HCT116 (cell line): ENCODE data around the gene ADPRHL1. TPM values are rescaled to one million over a fixed set of nuclear protein-coding genes. Genes with fewer than 3 reads are reported as not detected.

ENCODE experiments used
- ATAC-seq: fragments of 200-7000 bp; cut with Tn5 transposase; 2 replicates; pipeline ENCODE4 v1.9.1; 2020; ENCODE audit warnings: mild to moderate bottlenecking, moderate library complexity
- BruUV-seq: library from RNA; stranded (reverse); fragments of 400-500 nt; replicated peaks from 2 replicates; lab custom pipeline; 2021; lab: Mats Ljungman, UMichigan
- CTCF ChIA-PET: fragments of 300-600 bp; sonication (Branson Sonifier 250); formaldehyde crosslinking; loops from one replicate; lab custom pipeline; 2021; ENCODE audit warnings: antibody characterized with exemption; lab: Charles Lee
- POLR2A ChIA-PET: fragments of 300-600, 350-600 bp; sonication (Branson Sonifier 250); formaldehyde crosslinking; loops from one replicate; lab custom pipeline; 2021; ENCODE audit warnings: antibody characterized with exemption; lab: Charles Lee
- RAD21 ChIA-PET, 2 experiments: fragments of 300-600 bp; sonication (Branson Sonifier 250); formaldehyde crosslinking; loops; one replicate each; lab custom pipeline; 2023; ENCODE audit warnings: low total read pairs in 2 of 2; ENCODE audit not compliant: uncharacterized antibody in 2 of 2, unreplicated experiment in 2 of 2, low non-redundant PET in 1 of 2; lab: Charles Lee
- DNase-seq: peaks from one replicate; pipeline ENCODE4 v3.0.0-alpha.2; 2010; ENCODE audit warnings: low read depth, low spot score
- H2AFZ ChIP-seq: fragments of 200-600 bp; shearing (Covaris generic), sonication (generic); 2 replicates; pipeline ENCODE4 v1.6.1; 2017; ENCODE audit warnings: low read depth, mixed run types, mixed read lengths, antibody characterized with exemption, low read length; ENCODE audit not compliant: poor library complexity, severe bottlenecking
- H3K27ac ChIP-seq: 2 replicates; pipeline ENCODE4 v1.5.1; 2012; ENCODE audit warnings: low read depth, low read length
- H3K27me3 ChIP-seq: fragments of 200-600 bp; sonication (generic); 2 replicates; pipeline ENCODE4 v1.6.1; 2016; ENCODE audit warnings: mixed run types, low read length, mixed read lengths; ENCODE audit not compliant: insufficient read depth
- H3K36me3 ChIP-seq, 2 experiments: fragments of 200-500 bp in 1 of 2; fragments of 200-600 bp in 1 of 2; sonication (Bioruptor generic) in 1 of 2; sonication (generic) in 1 of 2; 2 replicates each; pipeline versions ENCODE4 v1.5.1 to v1.6.1; 2014 to 2016; ENCODE audit warnings: low read length in 2 of 2, inconsistent platforms in 1 of 2, mixed read lengths in 1 of 2, mixed run types in 1 of 2; ENCODE audit not compliant: insufficient read depth in 2 of 2, control insufficient read depth in 1 of 2
- H3K4me1 ChIP-seq, 2 experiments: fragments of 200-600 bp in 1 of 2; sonication (generic) in 1 of 2; 2 replicates each; pipeline versions ENCODE4 v1.5.1 to v1.6.1; 2012 to 2017; ENCODE audit warnings: low read length in 2 of 2, inconsistent platforms in 1 of 2, mild to moderate bottlenecking in 1 of 2, mixed read lengths in 1 of 2, mixed run types in 1 of 2, moderate library complexity in 1 of 2; ENCODE audit not compliant: insufficient read depth in 2 of 2, control insufficient read depth in 1 of 2
- H3K4me2 ChIP-seq: fragments of 200-600 bp; sonication (generic); 2 replicates; pipeline ENCODE4 v1.6.1; 2017; ENCODE audit warnings: mixed run types, low read length, mixed read lengths
- H3K4me3 ChIP-seq, 2 experiments: fragments of 200-600 bp in 1 of 2; sonication (generic) in 1 of 2; replicated peaks in 1 of 2; 2 replicates each; pipeline ENCODE4 v1.5.1; 2011 to 2016; ENCODE audit warnings: low read length in 2 of 2, control low read depth in 1 of 2, low read depth in 1 of 2, mild to moderate bottlenecking in 1 of 2, mixed read lengths in 1 of 2, mixed run types in 1 of 2
- H3K79me2 ChIP-seq: fragments of 200-600 bp; sonication (generic); 2 replicates; pipeline ENCODE4 v1.6.1; 2017; ENCODE audit warnings: mild to moderate bottlenecking, mixed run types, low read length, moderate library complexity, mixed read lengths; ENCODE audit not compliant: insufficient read depth
- H3K9ac ChIP-seq: fragments of 200-600 bp; sonication (generic); 2 replicates; pipeline ENCODE4 v1.6.1; 2016; ENCODE audit warnings: low read length, mixed read lengths
- H3K9me2 ChIP-seq: fragments of 200-600 bp; sonication (generic), shearing (Covaris generic); 2 replicates; pipeline ENCODE4 v1.6.1; 2017; ENCODE audit warnings: mixed run types, mild to moderate bottlenecking, moderate library complexity; ENCODE audit not compliant: insufficient read depth
- H3K9me3 ChIP-seq, 2 experiments: fragments of 200-500 bp in 1 of 2; fragments of 200-600 bp in 1 of 2; sonication (Bioruptor generic) in 1 of 2; sonication (generic) in 1 of 2; 2 replicates each; pipeline ENCODE4 v1.6.1; 2014 to 2017; ENCODE audit warnings: low read length in 2 of 2, mixed read lengths in 2 of 2, inconsistent platforms in 1 of 2, low read depth in 1 of 2, mild to moderate bottlenecking in 1 of 2, mixed run types in 1 of 2, moderate library complexity in 1 of 2; ENCODE audit not compliant: control insufficient read depth in 1 of 2, insufficient read depth in 1 of 2
- H4K20me1 ChIP-seq: fragments of 200-600 bp; sonication (generic), shearing (Covaris generic); 2 replicates; pipeline ENCODE4 v1.6.1; 2017; ENCODE audit warnings: mixed run types, mild to moderate bottlenecking, moderate library complexity; ENCODE audit not compliant: insufficient read depth
- ATF3 ChIP-seq: IDR thresholded peaks from 2 replicates; pipeline ENCODE4 v1.6.1; 2012
- EGR1 ChIP-seq: IDR thresholded peaks from 2 replicates; pipeline ENCODE4 v1.6.1; 2012; ENCODE audit warnings: low read depth
- EZH2phosphoT487 ChIP-seq: fragments of 200-600 bp; IDR thresholded peaks from 2 replicates; pipeline ENCODE4 v1.6.1; 2018; ENCODE audit warnings: antibody characterized with exemption, borderline replicate concordance
- FOSL1 ChIP-seq: IDR thresholded peaks from 2 replicates; pipeline ENCODE4 v1.6.1; 2012; ENCODE audit warnings: low read depth
- JUND ChIP-seq: IDR thresholded peaks from 2 replicates; pipeline ENCODE4 v1.6.1; 2012
- MAX ChIP-seq: IDR thresholded peaks from 2 replicates; pipeline ENCODE4 v1.6.1; 2012
- POLR2AphosphoS5 ChIP-seq: IDR thresholded peaks from 2 replicates; pipeline ENCODE4 v1.6.1; 2011; ENCODE audit warnings: mild to moderate bottlenecking, low read depth, low read length, moderate library complexity
- SIN3A ChIP-seq: IDR thresholded peaks from 2 replicates; pipeline ENCODE4 v1.6.1; 2012; ENCODE audit warnings: low read depth
- SP1 ChIP-seq: IDR thresholded peaks from 2 replicates; pipeline ENCODE4 v1.6.1; 2012; ENCODE audit warnings: low read depth
- YY1 ChIP-seq: IDR thresholded peaks from 2 replicates; pipeline ENCODE4 v1.6.1; 2011; ENCODE audit warnings: low read length, low read depth, moderate library complexity, mild to moderate bottlenecking; ENCODE audit not compliant: insufficient replicate concordance; ENCODE audit errors: extremely low read depth
- ZBTB33 ChIP-seq: IDR thresholded peaks from 2 replicates; pipeline ENCODE4 v1.6.1; 2011; ENCODE audit warnings: mild to moderate bottlenecking, low read length, moderate library complexity; ENCODE audit not compliant: insufficient replicate concordance; ENCODE audit errors: extremely low read depth
- intact Hi-C: fragments of 100-400 bp; cut with micrococcal nuclease; formaldehyde crosslinking; loops from 2 replicates; pipeline ENCODE4 v1.10.0; 2022
- total RNA-seq: library from RNA; stranded (reverse); gene quantifications from one replicate; pipeline ENCODE4 v1.2.1, GENCODE V29; 2021; ENCODE audit not compliant: unreplicated experiment

Gene ADPRHL1
- total RNA-seq, 1 experiment from 2014 or later = 12.6 TPM

GRCh38 chr13:113421673-113422270 lies 31.5 kb downstream of the ADPRHL1 start:
- H3K4me2 ChIP-seq = no peak overlapping the region
- no peak overlapping the region for H3K27ac ChIP-seq
- H3K79me2 ChIP-seq = no peaks in the 10 kb centered on the region
- BruUV-seq = no TSS peak
- H2AFZ ChIP-seq = no peak overlapping the region
- H3K9me3 ChIP-seq = no peaks in the 10 kb centered on the region
- intact Hi-C loops = no loop called here
- no peaks in the 10 kb centered on the region; the same call in 1 of the 2 replicates for H3K27me3 ChIP-seq
- POLR2A ChIA-PET = no interaction called here
- no peaks in the 10 kb centered on the region for H4K20me1 ChIP-seq
- no peak for TF ChIP-seq YY1
- no peak for TF ChIP-seq EGR1
- no peak for TF ChIP-seq SP1
- TF ChIP-seq POLR2AphosphoS5 = no peak
- TF ChIP-seq ZBTB33 = no peak
- TF ChIP-seq FOSL1 = no peak
- no peak for TF ChIP-seq ATF3
- no peak for TF ChIP-seq EZH2phosphoT487
- TF ChIP-seq SIN3A = no peak
- TF ChIP-seq JUND = no peak
- no peak for TF ChIP-seq MAX
- H3K9me2 ChIP-seq = no peaks in the 10 kb centered on the region
- no peak for ATAC-seq
- RAD21 ChIA-PET = no interaction called here
- no peak overlapping the region for H3K9ac ChIP-seq
- H3K4me1 ChIP-seq = no peaks in the 10 kb centered on the region
- no peak for DNase-seq
- CTCF ChIA-PET = no interaction called here
- H3K4me3 ChIP-seq = no peak overlapping the region
- no peaks in the 10 kb centered on the region for H3K36me3 ChIP-seq
